Measurements from ENCODE around the gene OGDHL. TPM values are rescaled to one million over a fixed set of nuclear protein-coding genes. Genes with fewer than 3 reads are reported as not detected.

The OGDHL gene
- total and polyA plus RNA-seq, 3 experiments from 2014 or later = 0.55 to 0.70 TPM; not detected in 1

DNA sequence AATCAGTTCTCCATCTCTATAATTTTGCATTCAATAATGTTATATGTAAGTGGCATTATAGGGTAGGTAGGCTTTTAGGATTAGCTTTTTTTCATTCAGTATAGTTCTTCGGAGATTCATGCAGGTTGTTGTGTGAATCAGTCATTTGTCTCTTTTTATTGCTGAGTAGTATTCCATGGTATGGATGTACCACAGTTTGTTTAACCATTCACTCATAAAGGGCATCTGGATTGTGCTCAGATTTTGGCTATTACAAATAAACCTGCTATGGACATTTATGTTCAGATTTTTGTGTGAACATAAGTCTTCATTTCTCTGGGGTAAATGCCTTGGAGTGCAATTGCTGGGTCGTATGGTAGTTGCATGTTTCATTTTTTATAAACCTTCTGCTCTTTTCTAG is 4.4 kb upstream of the OGDHL start:
- Mint-ChIP-seq H3K4me1 (peaks cover 8 to 10% (median 9%) of the 10 kb centered on the region in 3 donors), H3K27me3 (peaks cover 38 to 52% of the 10 kb centered on the region in 2 donors), H3K4me3 (no peak overlapping the region), H3K27ac (no peak overlapping the region), H3K9me3 (peaks cover 0 to 11% (median 5%) of the 10 kb centered on the region in 5 donors), H3K36me3 (peaks cover 0 to 5% (median 0%) of the 10 kb centered on the region in 3 donors)
- POLR2A ChIA-PET = no interaction called here
- no peak overlapping the region for H3K4me3 ChIP-seq (ENCODE audit: low read length)
- peaks cover 5% of the 10 kb centered on the region for H3K27me3 ChIP-seq (ENCODE audit: insufficient read depth, low read length, poor library complexity, severe bottlenecking)
- no peaks in the 10 kb centered on the region for H3K4me1 ChIP-seq (ENCODE audit: insufficient read depth, low read length)
- no peak for DNase-seq
- no peaks in the 10 kb centered on the region for H3K36me3 ChIP-seq (ENCODE audit: insufficient read depth, low read length)
- CTCF ChIA-PET = no interaction called here
- no peaks in the 10 kb centered on the region for H3K9me3 ChIP-seq (ENCODE audit: low read length)
- H3K27ac ChIP-seq (ENCODE audit: low read depth, low read length) = no peak overlapping the region

DNA sequence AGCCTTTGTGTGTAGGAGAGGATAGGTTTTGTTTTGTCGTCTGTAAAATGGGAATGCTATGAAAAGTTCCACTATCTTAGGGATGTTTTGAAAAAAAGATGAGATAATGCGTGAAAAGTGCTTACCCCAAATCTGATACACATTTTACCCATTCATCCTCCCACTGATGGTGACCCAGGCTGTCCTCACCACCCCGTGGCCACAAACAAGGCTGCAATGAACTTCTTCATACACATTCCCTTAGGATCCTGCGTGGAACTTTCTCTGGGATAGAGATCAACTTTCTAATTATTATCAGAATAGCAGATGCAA is 399 bp upstream of the OGDHL start:
- no peak for DNase-seq
- Mint-ChIP-seq H3K9me3 (peaks cover 0 to 11% (median 5%) of the 10 kb centered on the region in 5 donors), H3K27me3 (peaks cover 37 to 66% of the 10 kb centered on the region in 2 donors), H3K4me3 (peak overlapping the region in 6 of 7 donors; percentile 29 to 81 (median 64)), H3K36me3 (peaks cover 0 to 5% (median 0%) of the 10 kb centered on the region in 3 donors), H3K27ac (no peak overlapping the region), H3K4me1 (peaks cover 8 to 16% (median 8%) of the 10 kb centered on the region in 3 donors)
- Histone ChIP-seq H3K9me3 (ENCODE audit: low read length) (no peaks in the 10 kb centered on the region), H3K27me3 (ENCODE audit: insufficient read depth, low read length, poor library complexity, severe bottlenecking) (peaks cover 9% of the 10 kb centered on the region), H3K4me3 (ENCODE audit: low read length) (no peak overlapping the region), H3K4me1 (ENCODE audit: insufficient read depth, low read length) (no peaks in the 10 kb centered on the region), H3K36me3 (ENCODE audit: insufficient read depth, low read length) (no peaks in the 10 kb centered on the region), H3K27ac (ENCODE audit: low read depth, low read length) (no peak overlapping the region)
- POLR2A ChIA-PET = no interaction called here
- CTCF ChIA-PET = no interaction called here

DNA sequence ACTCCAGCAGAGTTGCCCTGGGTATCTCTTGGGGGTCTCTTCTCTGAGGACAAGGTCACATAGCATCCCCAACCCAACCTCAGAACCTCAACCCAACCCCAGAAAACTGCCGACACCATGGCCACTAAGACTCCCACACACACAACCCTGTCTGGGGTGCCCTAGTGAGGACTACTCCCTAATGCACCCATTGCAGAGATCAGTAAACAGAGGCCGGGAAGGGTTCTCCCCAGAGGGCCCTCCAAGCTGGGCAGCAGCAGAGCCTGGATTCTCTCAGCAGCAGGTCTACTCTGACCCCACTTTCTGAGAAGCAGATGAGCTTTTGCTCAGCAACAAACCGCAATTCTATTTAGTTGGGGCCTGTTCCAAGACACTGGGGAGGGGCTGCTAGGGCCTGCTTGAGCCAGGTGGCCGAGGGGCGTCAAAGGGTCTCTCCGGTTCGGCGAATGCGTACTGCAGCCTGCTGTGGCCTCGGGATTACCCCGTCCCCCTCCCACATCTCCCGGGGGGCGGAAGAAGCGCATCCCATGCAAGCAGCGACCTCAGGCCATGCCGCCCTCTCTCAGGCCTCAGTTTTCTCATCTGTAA is 828 bp downstream of the OGDHL start:
- no peaks in the 10 kb centered on the region for H3K4me1 ChIP-seq (ENCODE audit: insufficient read depth, low read length)
- POLR2A ChIA-PET = no interaction called here
- H3K27me3 ChIP-seq (ENCODE audit: insufficient read depth, low read length, poor library complexity, severe bottlenecking) = peaks cover 9% of the 10 kb centered on the region
- no peaks in the 10 kb centered on the region for H3K9me3 ChIP-seq (ENCODE audit: low read length)
- no peaks in the 10 kb centered on the region for H3K36me3 ChIP-seq (ENCODE audit: insufficient read depth, low read length)
- peaks cover 8 to 16% (median 8%) of the 10 kb centered on the region in 3 donors for H3K4me1 Mint-ChIP-seq
- H3K4me3 Mint-ChIP-seq = peak overlapping the region in 6 of 7 donors; percentile 12 to 79 (median 50)
- no peak overlapping the region for H3K4me3 ChIP-seq (ENCODE audit: low read length)
- CTCF ChIA-PET = no interaction called here
- no peak overlapping the region for H3K27ac ChIP-seq (ENCODE audit: low read depth, low read length)
- no peak overlapping the region for H3K27ac Mint-ChIP-seq
- no peak for DNase-seq
- no peaks in the 10 kb centered on the region for H3K36me3 Mint-ChIP-seq
- peaks cover 0 to 1% (median 0%) of the 10 kb centered on the region in 5 donors for H3K9me3 Mint-ChIP-seq
- peaks cover 27 to 56% of the 10 kb centered on the region in 2 donors for H3K27me3 Mint-ChIP-seq

DNA sequence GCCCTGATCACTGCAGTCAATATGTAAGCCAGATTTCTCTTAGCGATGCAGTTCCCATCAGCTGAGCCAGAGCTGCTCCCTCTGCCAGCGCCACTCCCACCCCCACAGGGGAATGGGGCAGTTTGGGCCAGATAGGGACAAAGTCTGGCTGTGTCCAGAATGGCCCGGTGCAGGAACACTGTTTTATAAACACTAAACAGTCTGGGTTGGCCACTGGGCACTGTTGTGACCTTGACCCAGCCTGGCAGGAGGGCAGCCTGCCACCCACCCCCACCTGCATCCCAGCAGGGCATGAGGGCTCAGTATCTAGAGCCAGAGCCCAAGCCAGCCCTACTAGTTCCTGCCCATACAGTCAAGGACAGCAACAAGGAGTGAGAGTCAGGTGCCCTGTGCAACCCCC is 1.3 kb downstream of the OGDHL start:
- ChIA-PET POLR2A (no interaction called here), CTCF (no interaction called here)
- Histone ChIP-seq H3K9me3 (ENCODE audit: low read length) (no peaks in the 10 kb centered on the region), H3K27ac (ENCODE audit: low read depth, low read length) (no peak overlapping the region), H3K36me3 (ENCODE audit: insufficient read depth, low read length) (no peaks in the 10 kb centered on the region), H3K4me3 (ENCODE audit: low read length) (no peak overlapping the region), H3K27me3 (ENCODE audit: insufficient read depth, low read length, poor library complexity, severe bottlenecking) (peaks cover 9% of the 10 kb centered on the region), H3K4me1 (ENCODE audit: insufficient read depth, low read length) (no peaks in the 10 kb centered on the region)
- Mint-ChIP-seq H3K9me3 (no peaks in the 10 kb centered on the region), H3K4me3 (peak overlapping the region in 5 of 7 donors; percentile 22 to 79 (median 51)), H3K27ac (no peak overlapping the region), H3K36me3 (no peaks in the 10 kb centered on the region), H3K27me3 (peaks cover 27 to 54% of the 10 kb centered on the region in 2 donors), H3K4me1 (peaks cover 8 to 16% (median 8%) of the 10 kb centered on the region in 3 donors)
- DNase-seq = no peak

GRCh38 chr10:49759787-49760551 is 2.2 kb downstream of the OGDHL start:
- H3K4me3 ChIP-seq (ENCODE audit: low read length) = no peak overlapping the region
- no peak for DNase-seq
- peak overlapping the region in 1 of 7 donors; percentile 74 for H3K4me3 Mint-ChIP-seq
- H3K36me3 Mint-ChIP-seq = no peaks in the 10 kb centered on the region
- no peaks in the 10 kb centered on the region for H3K36me3 ChIP-seq (ENCODE audit: insufficient read depth, low read length)
- H3K27ac Mint-ChIP-seq = no peak overlapping the region
- no peaks in the 10 kb centered on the region for H3K4me1 ChIP-seq (ENCODE audit: insufficient read depth, low read length)
- POLR2A ChIA-PET = no interaction called here
- H3K4me1 Mint-ChIP-seq = peaks cover 8 to 16% (median 8%) of the 10 kb centered on the region in 3 donors
- H3K27me3 Mint-ChIP-seq = peaks cover 26 to 54% of the 10 kb centered on the region in 2 donors
- no peaks in the 10 kb centered on the region for H3K9me3 ChIP-seq (ENCODE audit: low read length)
- CTCF ChIA-PET = no interaction called here
- no peaks in the 10 kb centered on the region for H3K9me3 Mint-ChIP-seq
- H3K27ac ChIP-seq (ENCODE audit: low read depth, low read length) = no peak overlapping the region
- peaks cover 9% of the 10 kb centered on the region for H3K27me3 ChIP-seq (ENCODE audit: insufficient read depth, low read length, poor library complexity, severe bottlenecking)

DNA sequence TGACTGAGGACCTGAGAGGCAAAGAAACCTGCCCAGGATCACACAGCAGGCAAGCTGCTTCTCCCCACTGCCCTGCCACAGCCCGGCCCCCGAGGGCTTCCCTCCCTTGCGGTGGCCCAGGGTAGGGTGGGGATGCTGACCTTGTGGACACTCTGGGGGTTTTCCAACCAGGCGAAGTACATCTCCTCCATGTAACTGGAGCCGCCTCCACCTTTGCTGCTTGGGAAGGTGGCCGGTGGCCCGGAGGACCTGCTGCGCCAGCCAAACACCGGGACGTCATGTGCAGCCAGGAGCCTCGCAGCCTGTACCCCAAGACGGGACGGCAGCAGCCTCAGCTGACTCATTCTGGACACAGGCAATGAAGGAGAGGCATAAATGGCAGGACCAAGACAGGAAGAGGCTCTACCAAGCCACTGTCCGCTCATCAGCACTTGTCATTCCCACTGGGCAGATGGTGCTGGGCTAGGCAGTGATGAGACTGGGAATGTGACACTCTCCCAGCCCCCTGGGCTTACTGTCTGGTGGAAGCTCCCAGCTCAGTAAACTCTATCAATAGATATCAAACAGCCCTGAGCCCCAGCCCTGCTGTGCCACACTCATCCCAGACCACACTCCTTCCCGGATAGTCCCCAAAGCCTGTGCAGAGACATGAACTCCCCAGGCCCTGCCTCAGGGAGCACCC is 3.7 kb downstream of the OGDHL start:
- Histone ChIP-seq H3K36me3 (ENCODE audit: insufficient read depth, low read length) (no peaks in the 10 kb centered on the region), H3K27me3 (ENCODE audit: insufficient read depth, low read length, poor library complexity, severe bottlenecking) (peaks cover 9% of the 10 kb centered on the region), H3K4me3 (ENCODE audit: low read length) (no peak overlapping the region), H3K27ac (ENCODE audit: low read depth, low read length) (no peak overlapping the region), H3K9me3 (ENCODE audit: low read length) (no peaks in the 10 kb centered on the region), H3K4me1 (ENCODE audit: insufficient read depth, low read length) (no peaks in the 10 kb centered on the region)
- Mint-ChIP-seq H3K9me3 (no peaks in the 10 kb centered on the region), H3K27ac (no peak overlapping the region), H3K36me3 (no peaks in the 10 kb centered on the region), H3K27me3 (peaks cover 18 to 45% of the 10 kb centered on the region in 2 donors), H3K4me1 (peaks cover 8 to 16% (median 8%) of the 10 kb centered on the region in 3 donors), H3K4me3 (no peak overlapping the region)
- ChIA-PET POLR2A (no interaction called here), CTCF (no interaction called here)
- no peak for DNase-seq

DNA sequence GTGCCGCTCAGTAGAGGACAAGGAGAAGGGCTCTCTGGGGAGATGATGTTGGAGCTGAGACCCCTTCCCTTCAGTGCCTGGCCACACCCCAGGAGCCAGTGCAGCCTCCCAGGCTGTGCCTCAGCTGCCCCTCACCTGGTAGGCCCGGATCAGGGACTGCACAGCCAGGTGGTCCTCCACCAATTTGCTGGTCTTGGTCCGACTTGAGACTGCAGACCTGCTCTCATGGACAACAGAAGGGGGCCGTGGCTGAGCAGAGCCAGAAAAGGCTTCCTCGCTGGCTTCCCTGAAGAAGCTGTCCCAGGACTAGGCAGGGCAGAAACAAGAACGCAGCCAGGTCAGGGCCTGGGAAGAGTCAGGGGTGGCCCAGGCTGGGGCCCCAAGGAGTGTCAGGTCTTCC is 5.5 kb downstream of the OGDHL start:
- POLR2A ChIA-PET = no interaction called here
- H3K36me3 Mint-ChIP-seq = no peaks in the 10 kb centered on the region
- CTCF ChIA-PET = no interaction called here
- no peaks in the 10 kb centered on the region for H3K9me3 Mint-ChIP-seq
- no peak overlapping the region for H3K27ac Mint-ChIP-seq
- H3K4me1 Mint-ChIP-seq = peaks cover 0 to 8% (median 3%) of the 10 kb centered on the region in 3 donors
- H3K4me3 Mint-ChIP-seq = no peak overlapping the region
- H3K27me3 ChIP-seq (ENCODE audit: insufficient read depth, low read length, poor library complexity, severe bottlenecking) = peaks cover 4% of the 10 kb centered on the region
- H3K27me3 Mint-ChIP-seq = peaks cover 11 to 39% of the 10 kb centered on the region in 2 donors
- no peaks in the 10 kb centered on the region for H3K4me1 ChIP-seq (ENCODE audit: insufficient read depth, low read length)
- DNase-seq = no peak
- H3K27ac ChIP-seq (ENCODE audit: low read depth, low read length) = no peak overlapping the region
- H3K36me3 ChIP-seq (ENCODE audit: insufficient read depth, low read length) = no peaks in the 10 kb centered on the region
- H3K9me3 ChIP-seq (ENCODE audit: low read length) = no peaks in the 10 kb centered on the region
- H3K4me3 ChIP-seq (ENCODE audit: low read length) = no peak overlapping the region

DNA sequence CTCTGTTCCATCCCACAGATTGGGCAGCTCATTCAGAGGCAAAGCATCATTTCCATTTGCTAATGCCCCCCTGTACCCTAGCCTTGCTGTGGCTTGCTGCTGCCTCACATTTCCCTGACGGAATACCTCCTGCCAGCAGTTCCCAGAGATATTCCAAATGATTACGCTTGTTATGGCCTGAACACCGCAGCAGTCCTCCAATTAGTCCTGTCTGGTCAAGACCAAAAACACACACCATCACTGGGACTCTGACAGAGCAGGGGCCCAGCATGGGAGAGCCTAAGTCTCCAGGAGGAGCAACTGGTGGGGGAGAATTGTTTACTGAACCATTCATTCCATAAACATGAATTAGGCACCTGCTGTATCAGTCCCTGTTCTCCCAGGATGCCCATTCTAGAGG is 6.1 kb downstream of the OGDHL start:
- H3K4me3 ChIP-seq (ENCODE audit: low read length) = no peak overlapping the region
- H3K36me3 Mint-ChIP-seq = no peaks in the 10 kb centered on the region
- H3K27me3 Mint-ChIP-seq = peaks cover 10 to 42% of the 10 kb centered on the region in 2 donors
- CTCF ChIA-PET = no interaction called here
- H3K4me1 ChIP-seq (ENCODE audit: insufficient read depth, low read length) = no peaks in the 10 kb centered on the region
- H3K9me3 Mint-ChIP-seq = no peaks in the 10 kb centered on the region
- no peak overlapping the region for H3K27ac ChIP-seq (ENCODE audit: low read depth, low read length)
- no peak for DNase-seq
- no peaks in the 10 kb centered on the region for H3K9me3 ChIP-seq (ENCODE audit: low read length)
- H3K27ac Mint-ChIP-seq = no peak overlapping the region
- H3K4me1 Mint-ChIP-seq = peaks cover 0 to 2% (median under 1%) of the 10 kb centered on the region in 3 donors
- no peak overlapping the region for H3K4me3 Mint-ChIP-seq
- POLR2A ChIA-PET = no interaction called here
- H3K36me3 ChIP-seq (ENCODE audit: insufficient read depth, low read length) = no peaks in the 10 kb centered on the region
- peaks cover under 1% of the 10 kb centered on the region for H3K27me3 ChIP-seq (ENCODE audit: insufficient read depth, low read length, poor library complexity, severe bottlenecking)
